Subcutaneous adipose tissue (tissue), 4 donors: ENCODE measurements around the gene TRANK1. TPM values are rescaled to one million over a fixed set of nuclear protein-coding genes. Genes with fewer than 3 reads are reported as not detected.

Experiments used
- total RNA-seq, 4 donors: library from RNA; depleted of rRNA; stranded (reverse); fragments of >200 nt; gene quantifications; one replicate each; pipeline ENCODE4 v1.1.0, GENCODE V29; 2016
- TF ChIP-seq, protein P1 (sequence below): fragments of 450-650 bp; IDR thresholded peaks from one replicate; pipeline ENCODE4 v1.5.1; 2016; ENCODE audit warnings: low read depth, mild to moderate bottlenecking, control low read depth, antibody characterized with exemption, moderate library complexity

TRANK1 gene
- total RNA-seq = 10 to 100 TPM in 3 of 4 donors, 1 to 10 TPM in 1; 9.1 to 25.0 (median 17.7) TPM

DNA sequence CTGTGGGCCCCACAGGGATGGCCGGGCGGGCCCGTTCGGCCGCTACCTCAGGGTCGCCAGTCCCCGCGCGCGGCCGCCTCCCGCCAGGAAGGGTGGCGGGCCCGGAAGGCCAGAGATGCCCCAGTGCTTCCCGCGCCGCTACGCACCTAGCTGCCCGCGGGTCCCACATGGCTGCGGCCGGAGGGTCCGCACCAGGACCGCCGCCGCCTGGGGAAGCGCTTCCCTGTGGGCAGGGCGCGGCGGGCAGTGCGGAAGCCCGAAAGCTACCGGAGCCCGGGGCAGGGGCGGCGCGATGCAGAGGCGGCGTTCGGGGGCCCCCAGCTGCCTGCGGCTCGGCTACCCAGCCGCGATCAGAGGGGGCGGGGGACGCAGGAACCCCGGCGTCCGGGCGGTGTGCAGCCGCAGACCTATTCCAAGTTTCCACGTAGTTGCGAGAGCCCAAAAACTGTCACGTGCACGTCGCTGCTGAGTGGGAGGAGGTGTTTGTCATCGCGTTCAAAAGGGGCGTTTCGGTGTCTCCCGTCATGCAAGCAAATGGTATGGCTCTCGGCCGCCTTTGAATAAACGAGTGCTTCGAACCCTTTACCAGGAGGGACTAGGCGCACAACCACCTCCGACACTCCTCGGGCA, at the start of gene TRANK1:
TSS of gene TRANK1 (minus strand) at position 414 of the 630 bp plus-strand sequence. CDS start at position 169, 245 bp downstream.
- TF ChIP-seq, protein P1, sequence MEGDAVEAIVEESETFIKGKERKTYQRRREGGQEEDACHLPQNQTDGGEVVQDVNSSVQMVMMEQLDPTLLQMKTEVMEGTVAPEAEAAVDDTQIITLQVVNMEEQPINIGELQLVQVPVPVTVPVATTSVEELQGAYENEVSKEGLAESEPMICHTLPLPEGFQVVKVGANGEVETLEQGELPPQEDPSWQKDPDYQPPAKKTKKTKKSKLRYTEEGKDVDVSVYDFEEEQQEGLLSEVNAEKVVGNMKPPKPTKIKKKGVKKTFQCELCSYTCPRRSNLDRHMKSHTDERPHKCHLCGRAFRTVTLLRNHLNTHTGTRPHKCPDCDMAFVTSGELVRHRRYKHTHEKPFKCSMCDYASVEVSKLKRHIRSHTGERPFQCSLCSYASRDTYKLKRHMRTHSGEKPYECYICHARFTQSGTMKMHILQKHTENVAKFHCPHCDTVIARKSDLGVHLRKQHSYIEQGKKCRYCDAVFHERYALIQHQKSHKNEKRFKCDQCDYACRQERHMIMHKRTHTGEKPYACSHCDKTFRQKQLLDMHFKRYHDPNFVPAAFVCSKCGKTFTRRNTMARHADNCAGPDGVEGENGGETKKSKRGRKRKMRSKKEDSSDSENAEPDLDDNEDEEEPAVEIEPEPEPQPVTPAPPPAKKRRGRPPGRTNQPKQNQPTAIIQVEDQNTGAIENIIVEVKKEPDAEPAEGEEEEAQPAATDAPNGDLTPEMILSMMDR = no peak

DNA sequence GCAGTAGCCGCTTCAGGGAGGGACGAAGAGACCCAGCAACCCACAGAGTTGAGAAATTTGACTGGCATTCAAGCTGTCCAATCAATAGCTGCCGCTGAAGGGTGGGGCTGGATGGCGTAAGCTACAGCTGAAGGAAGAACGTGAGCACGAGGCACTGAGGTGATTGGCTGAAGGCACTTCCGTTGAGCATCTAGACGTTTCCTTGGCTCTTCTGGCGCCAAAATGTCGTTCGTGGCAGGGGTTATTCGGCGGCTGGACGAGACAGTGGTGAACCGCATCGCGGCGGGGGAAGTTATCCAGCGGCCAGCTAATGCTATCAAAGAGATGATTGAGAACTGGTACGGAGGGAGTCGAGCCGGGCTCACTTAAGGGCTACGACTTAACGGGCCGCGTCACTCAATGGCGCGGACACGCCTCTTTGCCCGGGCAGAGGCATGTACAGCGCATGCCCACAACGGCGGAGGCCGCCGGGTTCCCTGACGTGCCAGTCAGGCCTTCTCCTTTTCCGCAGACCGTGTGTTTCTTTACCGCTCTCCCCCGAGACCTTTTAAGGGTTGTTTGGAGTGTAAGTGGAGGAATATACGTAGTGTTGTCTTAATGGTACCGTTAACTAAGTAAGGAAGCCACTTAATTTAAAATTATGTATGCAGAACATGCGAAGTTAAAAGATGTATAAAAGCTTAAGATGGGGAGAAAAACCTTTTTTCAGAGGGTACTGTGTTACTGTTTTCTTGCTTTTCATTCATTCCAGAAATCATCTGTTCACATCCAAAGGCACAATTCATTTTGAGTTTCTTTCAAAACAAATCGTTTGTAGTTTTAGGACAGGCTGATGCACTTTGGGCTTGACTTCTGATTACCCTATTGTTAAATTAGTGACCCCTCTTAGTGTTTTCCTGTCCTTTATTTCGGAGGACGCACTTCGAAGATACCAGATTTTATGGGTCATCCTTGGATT, 48.8 kb upstream of the TRANK1 start, which contains the start of gene MLH1:
TSS of gene MLH1 (plus strand) at position 193 of the 958 bp plus-strand sequence. CDS start at position 223, 30 bp downstream.
- TF ChIP-seq, protein P1 = no peak

DNA sequence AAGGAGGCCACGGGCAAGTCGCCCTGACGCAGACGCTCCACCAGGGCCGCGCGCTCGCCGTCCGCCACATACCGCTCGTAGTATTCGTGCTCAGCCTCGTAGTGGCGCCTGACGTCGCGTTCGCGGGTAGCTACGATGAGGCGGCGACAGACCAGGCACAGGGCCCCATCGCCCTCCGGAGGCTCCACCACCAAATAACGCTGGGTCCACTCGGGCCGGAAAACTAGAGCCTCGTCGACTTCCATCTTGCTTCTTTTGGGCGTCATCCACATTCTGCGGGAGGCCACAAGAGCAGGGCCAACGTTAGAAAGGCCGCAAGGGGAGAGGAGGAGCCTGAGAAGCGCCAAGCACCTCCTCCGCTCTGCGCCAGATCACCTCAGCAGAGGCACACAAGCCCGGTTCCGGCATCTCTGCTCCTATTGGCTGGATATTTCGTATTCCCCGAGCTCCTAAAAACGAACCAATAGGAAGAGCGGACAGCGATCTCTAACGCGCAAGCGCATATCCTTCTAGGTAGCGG, 48.0 kb upstream of the TRANK1 start, which contains the start of gene EPM2AIP1:
TSS of gene EPM2AIP1 (minus strand) at position 326 of the 520 bp plus-strand sequence. CDS start at position 272, 54 bp downstream.
- TF ChIP-seq, protein P1 = no peak

DNA sequence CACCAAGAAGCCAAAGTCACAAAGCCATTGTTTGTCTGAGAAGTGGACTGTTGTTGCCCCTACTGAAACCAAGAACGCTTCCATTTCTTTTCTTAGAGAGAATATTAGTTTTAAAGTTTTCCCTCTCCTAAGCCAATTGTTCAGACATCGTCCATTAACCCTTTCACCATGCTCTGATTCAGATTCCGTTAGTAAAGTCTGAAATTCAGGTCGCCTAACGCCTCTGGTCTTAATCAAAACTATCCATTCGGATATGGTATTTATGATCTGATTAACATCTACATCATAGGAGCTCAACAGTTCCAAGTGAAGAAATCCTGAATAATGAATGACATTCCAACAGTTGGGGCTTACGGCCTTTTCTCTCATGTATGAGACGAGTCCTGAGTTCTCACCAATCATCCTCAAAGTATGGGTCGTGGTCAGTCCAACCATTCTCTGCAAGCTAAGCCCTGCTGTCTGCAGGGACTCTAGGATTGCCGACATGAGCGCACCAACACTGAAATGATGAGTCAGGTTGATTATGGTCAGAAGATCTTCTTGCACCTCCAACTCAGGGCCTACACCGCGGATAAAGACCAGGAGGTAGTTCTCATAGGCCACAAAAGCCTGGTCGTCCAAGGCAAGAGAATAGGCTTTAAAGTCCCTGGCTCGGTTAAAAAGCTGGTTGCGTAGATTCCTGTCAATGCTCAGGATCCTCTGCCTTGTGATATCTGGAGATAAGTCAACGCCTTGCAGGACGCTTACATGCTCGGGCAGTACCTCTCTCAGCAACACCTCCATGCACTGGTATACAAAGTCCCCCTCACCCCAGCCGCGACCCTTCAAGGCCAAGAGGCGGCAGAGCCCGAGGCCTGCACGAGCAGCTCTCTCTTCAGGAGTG, 47.3 kb upstream of the TRANK1 start:
- TF ChIP-seq, protein P1 = no peak

DNA sequence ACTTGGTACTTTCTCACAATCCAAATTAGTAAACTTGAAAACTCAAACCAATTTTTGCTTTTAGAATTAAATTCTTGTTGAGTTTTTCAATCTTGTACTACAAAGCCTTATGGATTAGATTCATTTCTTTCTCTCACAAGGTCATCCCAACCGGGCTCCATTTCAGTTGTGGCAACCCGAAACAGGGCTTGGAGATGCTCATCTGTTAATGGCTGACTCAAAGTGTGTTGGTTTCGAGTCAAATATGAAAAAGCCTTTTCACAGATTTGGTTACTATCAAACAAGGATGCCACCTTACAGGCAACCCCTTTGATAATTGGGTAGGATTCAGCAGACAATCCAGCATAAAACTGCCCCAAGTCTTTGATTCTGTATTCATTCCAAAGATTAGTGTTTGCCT, 46.3 kb upstream of the TRANK1 start:
- TF ChIP-seq, protein P1 = no peak

DNA sequence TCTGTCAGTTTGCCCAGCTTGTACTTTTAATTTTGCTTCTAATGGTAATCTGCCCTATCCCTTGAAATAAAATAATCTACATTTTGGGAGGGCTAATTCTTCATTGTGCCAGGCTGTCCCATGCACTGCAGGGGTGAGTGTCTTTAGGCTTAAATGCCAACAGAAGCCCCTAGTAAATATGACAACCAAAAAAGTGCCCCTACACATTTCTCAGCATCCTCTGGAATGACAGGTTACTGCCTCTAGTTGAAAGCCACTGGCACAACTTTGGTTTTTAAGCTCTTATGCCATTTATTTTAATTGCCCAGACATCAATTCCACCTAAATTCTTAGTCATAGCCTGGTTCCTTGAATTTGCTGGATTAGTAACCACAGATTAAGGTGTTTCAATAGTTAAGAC, 44.7 kb upstream of the TRANK1 start:
- TF ChIP-seq, protein P1 = no peak
